AG04450 (cell line): ENCODE results near the gene OSBPL1A. TPM values are rescaled to one million over a fixed set of nuclear protein-coding genes. Genes with fewer than 3 reads are reported as not detected.

Experiments used
- CTCF ChIA-PET: fragments of 300-600, 350-600 bp; formaldehyde crosslinking; extraction: SDS; loops from one replicate; lab custom pipeline; 2022; ENCODE audit warnings: antibody characterized with exemption, inconsistent platforms; lab: Charles Lee
- POLR2A ChIA-PET: fragments of 350-600 bp; formaldehyde crosslinking; extraction: SDS; loops from one replicate; lab custom pipeline; 2021; ENCODE audit warnings: antibody characterized with exemption, inconsistent platforms; lab: Yijun Ruan, JAX
- DNase-seq: peaks from one replicate; pipeline ENCODE4 v3.0.0-alpha.2; 2011; ENCODE audit warnings: low read depth, low spot score
- H3K27ac ChIP-seq: one replicate; pipeline ENCODE4 v1.5.1; 2012; ENCODE audit warnings: low read depth, low read length, control low read depth
- H3K27me3 ChIP-seq: one replicate; pipeline ENCODE4 v1.6.0; 2012; ENCODE audit warnings: low read length; ENCODE audit not compliant: control insufficient read depth, insufficient read depth
- H3K4me3 ChIP-seq: 2 replicates; pipeline ENCODE4 v1.5.1; 2011; ENCODE audit warnings: mild to moderate bottlenecking, low read depth, low read length, control low read depth
- H3K9me3 ChIP-seq: 2 replicates; pipeline ENCODE4 v1.5.1; 2012; ENCODE audit warnings: low read length; ENCODE audit not compliant: control insufficient read depth, insufficient read depth
- polyA plus RNA-seq: library from polyadenylated mRNA; depleted of rRNA; stranded (reverse); fragments of >200 nt; gene quantifications from 2 replicates; pipeline ENCODE4 v1.2.3, GENCODE V29; 2011
- TF ChIP-seq, protein P1 (sequence below): IDR thresholded peaks from 2 replicates; pipeline ENCODE4 v1.5.1; 2011; ENCODE audit warnings: low read depth, low read length, control low read depth, inconsistent platforms

Gene OSBPL1A
- polyA plus RNA-seq, 1 experiment = 56.1 TPM

DNA sequence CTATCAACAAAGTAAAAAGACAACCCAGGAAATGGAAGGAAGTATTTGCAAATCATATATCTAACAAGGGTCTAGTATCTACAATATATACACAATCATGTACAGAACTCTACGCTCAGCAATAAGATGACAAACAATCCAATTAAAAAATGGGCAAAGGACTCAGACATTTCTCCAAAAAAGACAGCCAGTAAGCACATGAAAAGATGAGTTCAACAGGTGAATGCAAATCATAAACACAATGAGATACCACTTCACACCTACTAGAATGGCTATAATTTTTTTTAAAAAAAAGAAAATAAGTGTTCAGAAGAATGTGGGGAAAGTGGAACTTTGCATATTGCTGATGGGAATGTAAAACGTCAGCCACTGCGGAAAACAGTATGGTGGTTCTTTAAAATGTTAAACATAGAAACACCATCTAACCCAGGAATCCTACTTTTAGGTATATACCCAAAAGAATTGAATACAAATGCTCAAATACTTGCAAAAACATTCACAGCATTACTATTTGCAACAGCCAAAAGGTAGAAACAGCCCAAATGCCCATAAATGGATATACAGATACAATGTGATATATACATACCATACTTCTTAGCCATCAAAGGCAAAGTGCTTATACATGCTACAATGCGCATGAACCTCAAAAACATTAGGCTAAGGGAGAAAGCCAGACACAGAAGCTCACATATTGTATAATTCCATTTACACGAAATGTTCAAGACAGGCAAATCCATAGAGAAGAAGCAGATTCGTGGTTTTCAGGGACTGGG, 137.6 kb downstream of the OSBPL1A start:
- POLR2A ChIA-PET = no interaction called here
- CTCF ChIA-PET = no interaction called here
- H3K27ac ChIP-seq = no peak overlapping the region
- TF ChIP-seq, protein P1, sequence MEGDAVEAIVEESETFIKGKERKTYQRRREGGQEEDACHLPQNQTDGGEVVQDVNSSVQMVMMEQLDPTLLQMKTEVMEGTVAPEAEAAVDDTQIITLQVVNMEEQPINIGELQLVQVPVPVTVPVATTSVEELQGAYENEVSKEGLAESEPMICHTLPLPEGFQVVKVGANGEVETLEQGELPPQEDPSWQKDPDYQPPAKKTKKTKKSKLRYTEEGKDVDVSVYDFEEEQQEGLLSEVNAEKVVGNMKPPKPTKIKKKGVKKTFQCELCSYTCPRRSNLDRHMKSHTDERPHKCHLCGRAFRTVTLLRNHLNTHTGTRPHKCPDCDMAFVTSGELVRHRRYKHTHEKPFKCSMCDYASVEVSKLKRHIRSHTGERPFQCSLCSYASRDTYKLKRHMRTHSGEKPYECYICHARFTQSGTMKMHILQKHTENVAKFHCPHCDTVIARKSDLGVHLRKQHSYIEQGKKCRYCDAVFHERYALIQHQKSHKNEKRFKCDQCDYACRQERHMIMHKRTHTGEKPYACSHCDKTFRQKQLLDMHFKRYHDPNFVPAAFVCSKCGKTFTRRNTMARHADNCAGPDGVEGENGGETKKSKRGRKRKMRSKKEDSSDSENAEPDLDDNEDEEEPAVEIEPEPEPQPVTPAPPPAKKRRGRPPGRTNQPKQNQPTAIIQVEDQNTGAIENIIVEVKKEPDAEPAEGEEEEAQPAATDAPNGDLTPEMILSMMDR = no peak
- H3K4me3 ChIP-seq = no peak overlapping the region
- no peaks in the 10 kb centered on the region for H3K9me3 ChIP-seq
- no peaks in the 10 kb centered on the region for H3K27me3 ChIP-seq
- DNase-seq = no peak

DNA sequence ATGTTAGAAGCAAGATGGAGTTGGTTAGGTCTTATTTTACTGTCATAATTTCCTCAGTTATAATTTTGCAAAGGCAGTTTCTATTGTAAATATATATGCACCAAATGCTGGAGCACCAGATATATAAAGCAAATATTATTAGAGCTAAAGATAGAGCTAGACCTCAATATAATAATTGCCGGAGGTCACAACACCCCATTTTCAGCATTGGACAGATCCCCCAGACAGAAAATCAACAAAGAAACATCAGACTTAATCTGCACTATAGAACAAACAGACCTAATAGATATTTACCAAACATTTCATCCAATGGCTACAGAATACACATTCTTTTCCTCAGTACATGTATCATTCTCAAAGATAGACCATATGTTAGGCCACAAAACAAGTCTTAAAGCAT, 143.6 kb downstream of the OSBPL1A start:
- ChIA-PET CTCF (no interaction called here), POLR2A (no interaction called here)
- no peak for DNase-seq
- Histone ChIP-seq H3K27me3 (no peaks in the 10 kb centered on the region), H3K27ac (no peak overlapping the region), H3K9me3 (no peaks in the 10 kb centered on the region), H3K4me3 (no peak overlapping the region)
- TF ChIP-seq, protein P1 = no peak

DNA sequence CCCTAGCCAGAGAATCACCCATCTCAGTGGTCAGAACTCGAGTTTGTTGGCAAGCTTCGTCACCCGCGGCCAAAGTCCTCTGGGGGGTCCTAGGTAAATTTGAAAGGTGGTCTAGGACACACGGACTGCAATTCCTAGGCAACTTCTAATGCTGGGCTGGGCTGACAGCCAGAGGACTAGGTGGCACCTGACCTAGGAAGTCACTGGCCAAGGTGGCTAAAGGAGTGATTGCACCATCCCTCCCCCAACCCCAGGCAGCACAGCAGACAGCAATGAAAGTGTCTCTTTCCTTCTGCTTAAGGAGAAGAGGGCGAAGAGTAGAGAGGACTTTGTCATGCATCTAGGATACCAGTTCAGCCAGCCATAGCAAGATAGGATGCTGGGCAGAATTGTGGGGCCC, 147.9 kb downstream of the OSBPL1A start:
- DNase-seq = no peak
- H3K4me3 ChIP-seq = no peak overlapping the region
- no peaks in the 10 kb centered on the region for H3K27me3 ChIP-seq
- no peak overlapping the region for H3K27ac ChIP-seq
- ChIA-PET POLR2A (no interaction called here), CTCF (no interaction called here)
- H3K9me3 ChIP-seq = no peaks in the 10 kb centered on the region
- TF ChIP-seq, protein P1 = no peak

DNA sequence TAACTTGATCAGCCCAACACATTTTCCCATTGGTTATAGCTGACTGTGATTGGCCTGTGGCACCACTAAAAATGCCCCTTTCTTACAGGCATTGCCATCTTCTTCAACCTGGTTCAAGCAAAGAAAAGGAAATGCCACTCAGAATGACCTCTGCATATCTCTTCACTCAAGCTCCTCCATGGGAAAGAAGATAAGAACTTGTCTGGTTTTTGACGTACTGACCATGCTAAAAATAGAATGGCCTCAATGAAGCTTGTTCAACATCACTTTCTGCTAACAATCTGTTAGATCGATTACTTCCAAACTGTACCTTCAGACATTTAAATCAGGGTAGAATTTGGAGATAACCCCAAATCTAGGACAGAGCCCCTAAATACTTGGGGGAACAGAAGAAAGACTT, 149.3 kb downstream of the OSBPL1A start:
- Histone ChIP-seq H3K9me3 (no peaks in the 10 kb centered on the region), H3K4me3 (no peak overlapping the region), H3K27ac (no peak overlapping the region), H3K27me3 (no peaks in the 10 kb centered on the region)
- DNase-seq = no peak
- ChIA-PET POLR2A (no interaction called here), CTCF (no interaction called here)
- TF ChIP-seq, protein P1 = no peak

DNA sequence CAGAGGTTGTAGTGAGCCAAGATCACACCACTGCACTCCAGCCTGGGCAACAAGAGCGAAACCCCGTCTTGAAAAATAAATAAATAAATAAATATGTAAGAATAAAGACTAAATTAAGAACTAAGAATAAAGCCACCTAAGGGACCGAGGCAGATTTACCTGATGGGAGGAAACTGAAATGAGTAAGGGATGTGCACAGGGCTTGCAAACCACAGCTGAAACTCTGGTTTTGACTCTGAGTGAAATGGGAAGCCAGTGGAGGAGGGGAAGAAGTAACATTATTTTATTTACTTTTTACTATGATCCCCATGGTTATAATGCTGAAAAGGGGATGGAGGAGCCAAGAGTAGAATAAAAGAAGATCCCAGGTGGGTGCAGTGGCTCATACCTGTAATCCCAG, 151.5 kb downstream of the OSBPL1A start:
- Histone ChIP-seq H3K9me3 (no peaks in the 10 kb centered on the region), H3K4me3 (no peak overlapping the region), H3K27ac (no peak overlapping the region), H3K27me3 (no peaks in the 10 kb centered on the region)
- POLR2A ChIA-PET = no interaction called here
- TF ChIP-seq, protein P1 = no peak
- DNase-seq = no peak
- CTCF ChIA-PET = no interaction called here
